Fibroblast of skin of abdomen (primary cell): ENCODE results near the gene SLC44A5.

Experiments used
- DNase-seq: peaks from one replicate; pipeline ENCODE4 v3.0.0-alpha.2; 2013

Gene SLC44A5

GRCh38 chr1:75588779-75589475 is 22.0 kb downstream of the SLC44A5 start:
- DNase-seq = no peak

- no peak for DNase-seq
Measured at GRCh38 chr1:75587692-75588091, 23.2 kb downstream of the SLC44A5 start.

GRCh38 chr1:75583282-75583681 is 27.6 kb downstream of the SLC44A5 start:
- no peak for DNase-seq

- DNase-seq = no peak
Measured at GRCh38 chr1:75582725-75583261, 28.1 kb downstream of the SLC44A5 start.

- no peak for DNase-seq
Measured at GRCh38 chr1:75579046-75579445, 31.9 kb downstream of the SLC44A5 start.

- DNase-seq = no peak
Measured at GRCh38 chr1:75575837-75576236, 35.1 kb downstream of the SLC44A5 start.

GRCh38 chr1:75567191-75567590 is 43.7 kb downstream of the SLC44A5 start:
- DNase-seq = no peak

GRCh38 chr1:75559800-75560199 is 51.1 kb downstream of the SLC44A5 start:
- no peak for DNase-seq

- no peak for DNase-seq
Measured at GRCh38 chr1:75559136-75559535, 51.8 kb downstream of the SLC44A5 start.

GRCh38 chr1:75554870-75555269 is 56.0 kb downstream of the SLC44A5 start:
- DNase-seq = no peak

GRCh38 chr1:75554181-75554580 is 56.7 kb downstream of the SLC44A5 start:
- DNase-seq = no peak

- DNase-seq = no peak
Measured at GRCh38 chr1:75550559-75550958, 60.4 kb downstream of the SLC44A5 start.

GRCh38 chr1:75548721-75549480 is 62.0 kb downstream of the SLC44A5 start:
- no peak for DNase-seq

GRCh38 chr1:75543705-75544104 is 67.2 kb downstream of the SLC44A5 start:
- DNase-seq = no peak

- DNase-seq = no peak
Measured at GRCh38 chr1:75542818-75543570, 67.9 kb downstream of the SLC44A5 start.

- DNase-seq = no peak
Measured at GRCh38 chr1:75539230-75540116, 71.4 kb downstream of the SLC44A5 start.

- DNase-seq = no peak
Measured at GRCh38 chr1:75533085-75533484, 77.8 kb downstream of the SLC44A5 start.

- DNase-seq = no peak
Measured at GRCh38 chr1:75531570-75531969, 79.3 kb downstream of the SLC44A5 start.

- peak; percentile 0 for DNase-seq
Measured at GRCh38 chr1:75529488-75529887, 81.4 kb downstream of the SLC44A5 start.

GRCh38 chr1:75528001-75528400 is 82.9 kb downstream of the SLC44A5 start:
- no peak for DNase-seq

GRCh38 chr1:75522389-75522788 is 88.5 kb downstream of the SLC44A5 start:
- DNase-seq = no peak

GRCh38 chr1:75521658-75522057 is 89.3 kb downstream of the SLC44A5 start:
- no peak for DNase-seq
